Measurements from ENCODE around the gene GJA4.

The GJA4 gene

DNA sequence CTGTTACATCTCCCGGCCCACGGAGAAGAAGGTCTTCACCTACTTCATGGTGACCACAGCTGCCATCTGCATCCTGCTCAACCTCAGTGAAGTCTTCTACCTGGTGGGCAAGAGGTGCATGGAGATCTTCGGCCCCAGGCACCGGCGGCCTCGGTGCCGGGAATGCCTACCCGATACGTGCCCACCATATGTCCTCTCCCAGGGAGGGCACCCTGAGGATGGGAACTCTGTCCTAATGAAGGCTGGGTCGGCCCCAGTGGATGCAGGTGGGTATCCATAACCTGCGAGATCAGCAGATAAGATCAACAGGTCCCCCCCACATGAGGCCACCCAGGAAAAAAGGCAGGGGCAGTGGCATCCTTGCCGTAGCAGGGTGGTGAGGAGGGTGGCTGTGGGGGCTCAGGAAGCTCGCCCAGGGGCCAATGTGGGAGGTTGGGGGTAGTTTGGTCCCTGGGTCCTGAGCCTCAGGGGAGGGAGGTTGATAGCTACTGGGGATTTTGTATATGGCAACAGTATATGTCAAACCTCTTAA lies 31.0 kb upstream of the GJA4 start:
- Histone ChIP-seq H2BK5ac (ENCODE audit: low read length) (no peak overlapping the region), H4K8ac (ENCODE audit: low read depth, low read length) (no peak overlapping the region), H3K18ac (ENCODE audit: low read length) (peak overlapping the region; percentile 54), H3K14ac (ENCODE audit: low read length) (no peak overlapping the region), H3K9ac (ENCODE audit: low read depth, low read length, poor library complexity) (no peak overlapping the region), H3K36me3 (replicated peaks in 1 of 2; ENCODE audit: control insufficient read depth in 2 of 2, insufficient read depth in 2 of 2, low read length in 2 of 2) (no peaks in the 10 kb centered on the region), H3K27me3 (ENCODE audit: control insufficient read depth in 3 of 3, insufficient read depth in 3 of 3, low read depth in 1 of 3, low read length in 3 of 3) (peaks cover 0 to 10% (median 0%) of the 10 kb centered on the region in 3 experiments), H3K4me2 (ENCODE audit: insufficient read depth, low read length, poor library complexity, severe bottlenecking) (no peak overlapping the region), H3K23ac (ENCODE audit: low read depth, low read length, poor library complexity) (no peak overlapping the region), H2AK5ac (ENCODE audit: low read depth, low read length) (peak overlapping the region; percentile 51), H2AFZ (ENCODE audit: low read length) (no peak overlapping the region), H3K4me1 (ENCODE audit: control insufficient read depth in 2 of 2, insufficient read depth in 1 of 2, low read depth in 1 of 2, low read length in 2 of 2) (peaks cover 0 to 2% of the 10 kb centered on the region in 2 donors), H3K4ac (ENCODE audit: low read length) (no peak overlapping the region), H3K79me1 (ENCODE audit: low read depth, low read length) (no peaks in the 10 kb centered on the region), H4K91ac (ENCODE audit: low read depth, low read length, poor library complexity) (no peak overlapping the region), H3K9me3 (replicated peaks in 1 of 2; ENCODE audit: control insufficient read depth in 2 of 2, insufficient read depth in 1 of 2, low read depth in 1 of 2, low read length in 2 of 2) (no peaks in the 10 kb centered on the region), H3K27ac (replicated peaks; ENCODE audit: low read length) (no peak overlapping the region), H2BK15ac (ENCODE audit: low read length) (no peak overlapping the region), H2BK12ac (ENCODE audit: low read length) (no peak overlapping the region), H2BK120ac (ENCODE audit: low read depth, low read length) (no peak overlapping the region), H3K4me3 (ENCODE audit: low read length in 2 of 2) (no peak overlapping the region)
- no peak for DNase-seq (ENCODE audit: low spot score)
- WGBS, 2 donors (ENCODE audit: extremely low coverage in 2 of 2, insufficient read length in 2 of 2, insufficient replicate concordance in 1 of 2) = no CpG with 5 or more reads among the region's 13 CpGs

DNA sequence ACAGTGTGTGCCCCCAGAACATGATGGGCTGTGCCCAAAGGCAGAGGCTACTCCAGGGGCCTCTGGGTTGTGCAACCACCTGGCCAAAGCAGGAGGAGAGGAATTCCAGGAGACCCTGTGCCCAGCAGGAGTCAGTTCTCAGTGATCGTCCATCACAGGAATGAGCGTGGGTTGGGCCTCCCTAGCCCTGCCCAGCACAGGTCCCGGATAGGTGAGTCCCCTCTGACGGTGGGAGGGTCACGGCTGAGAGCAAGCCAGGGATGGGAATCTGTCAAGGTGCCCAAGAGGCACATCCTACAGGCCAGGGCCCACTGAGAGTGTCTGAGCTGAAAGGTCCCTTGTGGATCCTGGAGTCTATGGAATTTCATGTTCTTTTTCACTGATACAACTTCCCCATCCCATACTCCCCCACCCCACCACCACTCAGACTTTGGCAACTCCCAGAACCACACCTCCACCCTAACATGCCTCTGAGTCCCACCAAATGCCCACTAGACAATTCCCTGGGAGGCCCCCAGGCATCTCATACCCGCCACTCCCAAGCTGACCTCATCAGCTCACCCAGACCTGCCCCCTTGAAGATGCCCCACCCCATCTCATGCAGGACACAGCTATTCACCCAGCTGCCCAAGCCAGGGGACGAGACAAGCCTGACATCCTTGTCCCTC lies 30.2 kb upstream of the GJA4 start:
- H3K4me3 ChIP-seq (ENCODE audit: low read length in 2 of 2) = no peak overlapping the region
- no peak overlapping the region for H3K4me2 ChIP-seq (ENCODE audit: insufficient read depth, low read length, poor library complexity, severe bottlenecking)
- H3K18ac ChIP-seq (ENCODE audit: low read length) = peak overlapping the region; percentile 2
- H2AFZ ChIP-seq (ENCODE audit: low read length) = no peak overlapping the region
- peaks cover 0 to 2% of the 10 kb centered on the region in 2 donors for H3K4me1 ChIP-seq (ENCODE audit: control insufficient read depth in 2 of 2, insufficient read depth in 1 of 2, low read depth in 1 of 2, low read length in 2 of 2)
- no peak overlapping the region for H2BK120ac ChIP-seq (ENCODE audit: low read depth, low read length)
- H2BK5ac ChIP-seq (ENCODE audit: low read length) = no peak overlapping the region
- H3K14ac ChIP-seq (ENCODE audit: low read length) = peak overlapping the region; percentile 76
- H4K8ac ChIP-seq (ENCODE audit: low read depth, low read length) = no peak overlapping the region
- H2BK15ac ChIP-seq (ENCODE audit: low read length) = no peak overlapping the region
- peaks cover 0 to 13% (median 0%) of the 10 kb centered on the region in 3 experiments for H3K27me3 ChIP-seq (ENCODE audit: control insufficient read depth in 3 of 3, insufficient read depth in 3 of 3, low read depth in 1 of 3, low read length in 3 of 3)
- H3K9me3 ChIP-seq (replicated peaks in 1 of 2; ENCODE audit: control insufficient read depth in 2 of 2, insufficient read depth in 1 of 2, low read depth in 1 of 2, low read length in 2 of 2) = no peaks in the 10 kb centered on the region
- no peak for DNase-seq (ENCODE audit: low spot score)
- no peak overlapping the region for H2BK12ac ChIP-seq (ENCODE audit: low read length)
- H3K23ac ChIP-seq (ENCODE audit: low read depth, low read length, poor library complexity) = no peak overlapping the region
- no peaks in the 10 kb centered on the region for H3K79me1 ChIP-seq (ENCODE audit: low read depth, low read length)
- no peak overlapping the region for H3K27ac ChIP-seq (replicated peaks; ENCODE audit: low read length)
- H3K36me3 ChIP-seq (replicated peaks in 1 of 2; ENCODE audit: control insufficient read depth in 2 of 2, insufficient read depth in 2 of 2, low read length in 2 of 2) = no peaks in the 10 kb centered on the region
- WGBS, 2 donors (ENCODE audit: extremely low coverage in 2 of 2, insufficient read length in 2 of 2, insufficient replicate concordance in 1 of 2) = no CpG with 5 or more reads among the region's 7 CpGs
- H4K91ac ChIP-seq (ENCODE audit: low read depth, low read length, poor library complexity) = no peak overlapping the region
- H3K4ac ChIP-seq (ENCODE audit: low read length) = no peak overlapping the region
- H2AK5ac ChIP-seq (ENCODE audit: low read depth, low read length) = no peak overlapping the region
- H3K9ac ChIP-seq (ENCODE audit: low read depth, low read length, poor library complexity) = no peak overlapping the region

GRCh38 chr1:34763142-34763781 lies 29.5 kb upstream of the GJA4 start:
- DNase-seq (ENCODE audit: low spot score) = no peak

DNA sequence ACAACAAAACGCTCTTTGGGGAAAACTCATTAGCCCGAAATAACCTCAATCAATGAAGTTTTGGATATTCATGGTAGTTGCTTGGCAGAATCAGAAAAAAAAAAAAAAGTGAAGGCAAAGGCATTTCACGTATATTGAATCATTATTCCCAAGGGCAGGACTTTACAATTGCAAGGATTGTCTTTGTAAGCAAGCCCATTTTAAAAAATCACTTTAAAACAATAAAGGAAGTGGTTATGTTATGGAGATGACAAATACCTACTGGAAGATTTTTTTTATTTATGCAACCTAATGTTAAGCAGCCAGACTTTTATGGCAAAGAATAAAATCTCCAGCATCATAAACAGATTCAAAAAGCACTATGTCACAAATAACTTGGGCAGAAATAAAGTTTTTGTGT lies 23.9 kb upstream of the GJA4 start:
- no peak overlapping the region for H2BK15ac ChIP-seq (ENCODE audit: low read length)
- no peaks in the 10 kb centered on the region for H3K9me3 ChIP-seq (replicated peaks in 1 of 2; ENCODE audit: control insufficient read depth in 2 of 2, insufficient read depth in 1 of 2, low read depth in 1 of 2, low read length in 2 of 2)
- H2AK5ac ChIP-seq (ENCODE audit: low read depth, low read length) = no peak overlapping the region
- H3K18ac ChIP-seq (ENCODE audit: low read length) = no peak overlapping the region
- H4K91ac ChIP-seq (ENCODE audit: low read depth, low read length, poor library complexity) = no peak overlapping the region
- no peak overlapping the region for H3K14ac ChIP-seq (ENCODE audit: low read length)
- H3K27ac ChIP-seq (replicated peaks; ENCODE audit: low read length) = no peak overlapping the region
- WGBS, 2 donors (ENCODE audit: extremely low coverage in 2 of 2, insufficient read length in 2 of 2, insufficient replicate concordance in 1 of 2) = no CpG with 5 or more reads among the region's 3 CpGs
- H3K27me3 ChIP-seq (ENCODE audit: control insufficient read depth in 3 of 3, insufficient read depth in 3 of 3, low read depth in 1 of 3, low read length in 3 of 3) = peaks cover 0 to 13% (median 2%) of the 10 kb centered on the region in 3 experiments
- DNase-seq (ENCODE audit: low spot score) = no peak
- no peak overlapping the region for H2BK12ac ChIP-seq (ENCODE audit: low read length)
- no peak overlapping the region for H2AFZ ChIP-seq (ENCODE audit: low read length)
- H3K4me1 ChIP-seq (ENCODE audit: control insufficient read depth in 2 of 2, insufficient read depth in 1 of 2, low read depth in 1 of 2, low read length in 2 of 2) = no peaks in the 10 kb centered on the region
- H3K36me3 ChIP-seq (replicated peaks in 1 of 2; ENCODE audit: control insufficient read depth in 2 of 2, insufficient read depth in 2 of 2, low read length in 2 of 2) = no peaks in the 10 kb centered on the region
- no peak overlapping the region for H3K9ac ChIP-seq (ENCODE audit: low read depth, low read length, poor library complexity)
- H2BK120ac ChIP-seq (ENCODE audit: low read depth, low read length) = no peak overlapping the region
- no peak overlapping the region for H3K4me3 ChIP-seq (ENCODE audit: low read length in 2 of 2)
- no peak overlapping the region for H3K4me2 ChIP-seq (ENCODE audit: insufficient read depth, low read length, poor library complexity, severe bottlenecking)
- H3K79me1 ChIP-seq (ENCODE audit: low read depth, low read length) = no peaks in the 10 kb centered on the region
- H2BK5ac ChIP-seq (ENCODE audit: low read length) = no peak overlapping the region
- no peak overlapping the region for H4K8ac ChIP-seq (ENCODE audit: low read depth, low read length)
- H3K4ac ChIP-seq (ENCODE audit: low read length) = no peak overlapping the region
- H3K23ac ChIP-seq (ENCODE audit: low read depth, low read length, poor library complexity) = no peak overlapping the region

More at GRCh38 chr1:34763142-34763781, 29.5 kb upstream of the GJA4 start:
- no peaks in the 10 kb centered on the region for H3K9me3 ChIP-seq (replicated peaks in 1 of 2; ENCODE audit: control insufficient read depth in 2 of 2, insufficient read depth in 1 of 2, low read depth in 1 of 2, low read length in 2 of 2)
- H3K36me3 ChIP-seq (replicated peaks in 1 of 2; ENCODE audit: control insufficient read depth in 2 of 2, insufficient read depth in 2 of 2, low read length in 2 of 2) = no peaks in the 10 kb centered on the region
- peak overlapping the region; percentile 76 for H3K14ac ChIP-seq (ENCODE audit: low read length)
- no peaks in the 10 kb centered on the region for H3K79me1 ChIP-seq (ENCODE audit: low read depth, low read length)
- no peak overlapping the region for H3K9ac ChIP-seq (ENCODE audit: low read depth, low read length, poor library complexity)
- H2AK5ac ChIP-seq (ENCODE audit: low read depth, low read length) = no peak overlapping the region
- no peak overlapping the region for H3K23ac ChIP-seq (ENCODE audit: low read depth, low read length, poor library complexity)
- H2BK15ac ChIP-seq (ENCODE audit: low read length) = no peak overlapping the region
- WGBS, 2 donors (ENCODE audit: extremely low coverage in 2 of 2, insufficient read length in 2 of 2, insufficient replicate concordance in 1 of 2) = no CpG with 5 or more reads among the region's 8 CpGs
- H3K18ac ChIP-seq (ENCODE audit: low read length) = no peak overlapping the region
- H2AFZ ChIP-seq (ENCODE audit: low read length) = no peak overlapping the region
- no peak overlapping the region for H2BK12ac ChIP-seq (ENCODE audit: low read length)
- no peak overlapping the region for H3K4me2 ChIP-seq (ENCODE audit: insufficient read depth, low read length, poor library complexity, severe bottlenecking)
- no peak overlapping the region for H3K27ac ChIP-seq (replicated peaks; ENCODE audit: low read length)
- H3K4me1 ChIP-seq (ENCODE audit: control insufficient read depth in 2 of 2, insufficient read depth in 1 of 2, low read depth in 1 of 2, low read length in 2 of 2) = peaks cover 0 to 2% of the 10 kb centered on the region in 2 donors
- no peak overlapping the region for H3K4ac ChIP-seq (ENCODE audit: low read length)
- H2BK5ac ChIP-seq (ENCODE audit: low read length) = no peak overlapping the region
- H3K4me3 ChIP-seq (ENCODE audit: low read length in 2 of 2) = peak overlapping the region in 1 of 2 donors; percentile 9
- peaks cover 0 to 15% (median 0%) of the 10 kb centered on the region in 3 experiments for H3K27me3 ChIP-seq (ENCODE audit: control insufficient read depth in 3 of 3, insufficient read depth in 3 of 3, low read depth in 1 of 3, low read length in 3 of 3)
- no peak overlapping the region for H4K91ac ChIP-seq (ENCODE audit: low read depth, low read length, poor library complexity)
- H4K8ac ChIP-seq (ENCODE audit: low read depth, low read length) = no peak overlapping the region
- H2BK120ac ChIP-seq (ENCODE audit: low read depth, low read length) = no peak overlapping the region

Measured in neuronal stem cell (in vitro differentiated cells).